GM21717 (cell line): Measurements from ENCODE around the gene ARPC5.
"Not testable (repeated sequence)": the region's sequence is repeated elsewhere in the genome, so short reads cannot be mapped to it uniquely, and the experiment has no call there.

Experiments
- ATAC-seq: cut with Tn5 transposase; IDR thresholded peaks from one replicate; pipeline ENCODE4 v1.9.1; 2021; ENCODE audit warnings: mild to moderate bottlenecking, moderate library complexity; ENCODE audit not compliant: unreplicated experiment

ARPC5 gene

DNA sequence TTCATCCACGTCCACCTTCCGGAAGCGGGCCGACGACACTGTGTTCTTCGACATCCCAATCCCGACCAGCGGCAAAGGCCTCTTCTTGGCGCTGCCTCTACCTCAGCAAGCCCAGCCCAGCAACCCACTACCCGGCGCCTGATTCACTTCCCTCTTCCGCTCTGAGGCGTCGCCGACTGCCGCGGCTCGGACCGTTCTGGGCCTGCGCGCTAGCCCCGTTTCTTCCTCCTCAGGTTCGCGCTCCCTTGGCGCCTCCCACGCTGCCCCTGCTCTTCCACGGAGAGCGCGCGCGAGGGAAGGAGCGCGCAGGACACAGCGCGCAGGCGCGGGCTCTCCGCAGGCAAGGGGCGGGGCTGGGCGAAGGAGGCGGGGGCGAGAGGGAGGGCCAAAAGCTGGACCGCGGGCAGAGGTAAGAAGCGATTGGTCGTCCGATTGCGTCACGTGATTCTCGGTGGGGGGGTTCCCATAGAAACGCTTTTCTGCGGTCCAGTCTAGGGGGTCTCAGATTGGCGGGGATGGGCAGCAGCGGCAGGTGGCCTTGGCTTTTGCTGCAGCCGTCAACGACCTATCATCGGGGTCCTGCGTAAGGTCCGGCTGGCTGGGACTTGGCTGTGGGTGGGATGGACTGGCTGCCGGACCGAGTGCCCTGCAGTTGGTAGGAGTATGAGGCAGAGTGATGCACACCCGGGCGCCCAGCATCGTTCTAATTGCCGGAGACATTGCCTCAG, at the start of gene ARPC5:
TSS of gene ARPC5 (minus strand) at position 178 of the 728 bp plus-strand sequence. CDS start at position 54, 124 bp downstream.
- ATAC-seq = peak; percentile 86

DNA sequence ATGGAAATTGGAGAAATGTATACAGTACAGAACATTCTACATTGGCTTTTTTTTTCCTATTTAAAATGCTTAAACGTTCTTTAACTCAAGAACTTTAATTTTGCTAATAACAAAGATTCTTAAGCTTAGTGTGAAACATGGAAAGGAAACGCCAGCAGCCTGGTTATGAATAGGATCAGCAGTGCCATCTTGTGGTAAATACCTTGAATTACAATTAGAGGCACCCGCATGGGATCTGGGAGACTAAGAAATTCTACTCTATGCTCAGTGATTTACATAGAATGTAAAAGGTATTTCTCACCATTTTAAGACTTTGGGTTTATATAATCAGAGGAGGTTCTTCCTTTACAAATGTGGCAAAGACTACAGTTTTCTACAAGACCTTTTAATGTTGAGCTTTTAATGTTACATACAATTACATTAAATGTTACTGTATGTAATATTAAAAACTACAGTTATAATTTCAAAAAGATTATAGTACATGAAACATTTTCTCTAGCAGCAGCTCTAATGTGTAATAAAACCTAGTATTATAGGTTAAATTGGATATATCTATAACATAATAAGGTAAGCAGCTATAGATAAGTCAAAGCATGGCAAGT, 49.6 kb upstream of the ARPC5 start:
- no peak for ATAC-seq

DNA sequence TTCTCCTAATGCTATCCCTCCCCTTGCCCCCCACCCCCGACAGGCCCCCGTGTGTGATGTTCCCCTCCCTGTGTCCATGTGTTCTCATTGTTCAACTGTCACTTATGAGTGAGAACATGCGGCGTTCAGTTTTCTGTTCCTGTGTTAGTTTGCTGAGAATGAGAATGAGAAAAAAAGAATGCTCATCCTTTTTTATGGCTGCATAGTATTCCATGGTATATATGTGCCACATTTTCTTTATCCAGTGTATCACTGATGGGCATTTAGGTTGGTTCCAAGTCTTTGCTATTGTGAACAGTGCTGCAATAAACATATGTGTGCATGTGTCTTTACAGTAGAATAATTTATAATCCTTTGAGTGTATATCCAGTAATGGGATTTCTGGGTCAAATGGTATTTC, 43.8 kb upstream of the ARPC5 start:
- ATAC-seq = not testable (repeated sequence)

DNA sequence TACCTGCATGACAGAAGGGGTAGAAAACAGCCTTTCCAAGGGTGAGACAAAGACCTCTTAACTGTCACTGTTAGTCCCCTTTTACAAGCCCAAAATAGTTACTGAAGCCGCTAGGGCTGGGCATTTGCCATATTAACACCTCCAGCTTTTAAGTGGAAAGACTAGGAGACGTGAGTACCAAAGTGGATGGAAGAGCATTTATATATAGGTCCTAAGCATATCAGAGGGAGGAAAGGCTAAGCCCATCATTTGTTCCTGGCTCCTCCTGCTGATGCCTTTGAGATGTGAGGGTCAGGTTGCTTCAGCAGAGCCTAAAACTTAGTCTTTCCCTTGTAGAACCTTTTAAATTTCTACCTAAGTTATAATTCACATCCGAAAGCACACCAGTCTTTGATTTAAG, 43.2 kb upstream of the ARPC5 start:
- ATAC-seq = no peak

- ATAC-seq = no peak
These were observed 41.1 kb upstream of the ARPC5 start for GRCh38 chr1:183676586-183677189.

DNA sequence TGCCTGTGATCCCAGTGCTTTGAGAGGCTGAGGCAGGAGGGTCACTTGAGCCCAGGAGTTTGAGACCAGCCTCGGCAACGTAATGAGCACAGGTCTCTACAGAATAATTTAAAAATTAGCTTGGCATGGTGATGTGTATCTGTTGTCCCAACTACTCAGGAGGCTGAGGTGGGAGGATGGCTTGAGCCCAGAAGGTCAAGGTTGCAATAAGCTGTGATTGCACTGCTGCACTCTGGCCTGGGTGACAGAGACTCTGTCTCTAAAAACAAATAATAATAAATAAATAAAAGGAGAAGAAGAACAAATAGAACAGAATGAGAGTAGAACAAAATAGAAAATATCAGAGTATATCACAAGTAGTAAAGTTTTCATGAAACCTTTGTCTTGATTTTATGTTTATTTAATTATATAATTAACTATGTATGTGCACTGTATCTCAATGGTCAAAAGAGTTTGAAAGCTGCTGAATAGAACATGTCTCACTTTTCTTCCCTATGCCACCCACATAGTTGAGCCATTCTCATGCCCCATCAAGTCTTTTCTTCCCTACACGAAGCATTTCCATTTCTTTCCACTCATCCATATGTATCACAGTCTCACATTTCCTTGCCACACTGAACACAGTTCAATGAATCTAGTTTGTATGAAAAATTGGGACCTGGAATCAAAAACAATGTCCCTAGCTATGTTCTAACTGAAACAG, 40.5 kb upstream of the ARPC5 start:
- ATAC-seq = no peak

DNA sequence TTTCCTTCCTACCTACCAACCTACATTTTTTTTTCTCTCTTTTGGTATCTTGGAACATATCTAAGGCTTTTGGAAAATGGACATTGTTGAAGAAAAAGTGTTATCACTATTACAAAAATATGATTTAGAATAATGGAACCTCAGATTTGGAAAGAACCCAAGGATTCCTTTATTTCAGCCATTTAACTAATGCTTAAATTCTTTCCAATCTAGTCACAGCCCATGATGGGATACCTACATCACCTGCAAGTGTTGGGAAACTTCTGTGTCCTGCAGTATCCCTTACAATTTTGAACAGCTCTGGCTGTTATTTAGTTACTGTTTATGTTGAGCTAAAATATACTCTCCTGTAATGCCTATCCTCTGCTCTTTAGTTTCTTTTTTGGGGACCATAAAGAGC, 39.8 kb upstream of the ARPC5 start:
- ATAC-seq = no peak

- no peak for ATAC-seq
These were observed 39.3 kb upstream of the ARPC5 start for GRCh38 chr1:183674886-183675285.

- no peak for ATAC-seq
These were observed 38.8 kb upstream of the ARPC5 start for GRCh38 chr1:183674339-183674738.

- no peak for ATAC-seq
These were observed 38.2 kb upstream of the ARPC5 start for GRCh38 chr1:183673605-183674323.

GRCh38 chr1:183670169-183670568, 34.6 kb upstream of the ARPC5 start:
- ATAC-seq = no peak

GRCh38 chr1:183656355-183656754, 20.8 kb upstream of the ARPC5 start:
- ATAC-seq = no peak

DNA sequence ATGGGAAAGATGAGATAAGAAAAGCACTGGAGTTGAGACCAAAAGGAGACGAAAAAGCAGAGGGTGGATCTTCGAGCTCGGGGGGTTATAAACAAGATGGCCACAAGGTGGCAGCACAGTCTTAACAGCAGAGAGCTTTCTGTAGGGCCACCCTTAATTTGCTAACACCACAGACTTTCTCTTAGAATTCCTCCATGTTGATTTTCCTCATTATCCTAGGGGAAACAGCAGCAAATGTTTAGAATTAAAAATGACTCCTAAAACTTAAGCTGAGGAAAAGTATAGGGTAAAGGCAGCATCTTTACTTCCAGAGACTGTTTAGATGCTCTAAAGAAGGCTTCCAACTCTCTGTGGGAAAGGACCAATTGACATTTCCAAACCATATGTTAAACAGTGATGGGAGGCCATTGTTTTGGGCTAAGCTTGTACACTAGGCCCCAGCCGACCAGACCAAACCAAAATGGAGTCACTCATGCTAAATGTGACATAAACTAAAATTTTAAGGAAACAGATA, 20.0 kb upstream of the ARPC5 start:
- no peak for ATAC-seq

DNA sequence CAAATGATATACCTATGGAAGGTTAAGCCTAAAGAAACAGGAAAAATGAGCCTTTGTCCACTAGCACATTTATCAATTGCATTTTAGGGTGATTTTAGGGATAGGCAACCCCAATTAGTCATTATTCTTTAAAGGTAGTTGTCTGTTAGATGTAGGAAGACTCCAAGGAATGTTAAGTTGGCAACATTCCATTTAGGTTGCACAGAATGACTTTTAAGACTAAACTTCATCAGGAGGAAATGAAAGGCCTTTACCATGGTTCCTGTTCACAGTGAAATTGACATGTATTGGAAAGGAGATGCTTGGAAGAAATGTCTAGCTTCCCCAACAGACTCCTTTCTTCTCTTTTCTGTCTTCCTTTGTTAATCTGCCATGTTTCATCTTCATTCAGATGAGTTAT, 19.1 kb upstream of the ARPC5 start:
- no peak for ATAC-seq

DNA sequence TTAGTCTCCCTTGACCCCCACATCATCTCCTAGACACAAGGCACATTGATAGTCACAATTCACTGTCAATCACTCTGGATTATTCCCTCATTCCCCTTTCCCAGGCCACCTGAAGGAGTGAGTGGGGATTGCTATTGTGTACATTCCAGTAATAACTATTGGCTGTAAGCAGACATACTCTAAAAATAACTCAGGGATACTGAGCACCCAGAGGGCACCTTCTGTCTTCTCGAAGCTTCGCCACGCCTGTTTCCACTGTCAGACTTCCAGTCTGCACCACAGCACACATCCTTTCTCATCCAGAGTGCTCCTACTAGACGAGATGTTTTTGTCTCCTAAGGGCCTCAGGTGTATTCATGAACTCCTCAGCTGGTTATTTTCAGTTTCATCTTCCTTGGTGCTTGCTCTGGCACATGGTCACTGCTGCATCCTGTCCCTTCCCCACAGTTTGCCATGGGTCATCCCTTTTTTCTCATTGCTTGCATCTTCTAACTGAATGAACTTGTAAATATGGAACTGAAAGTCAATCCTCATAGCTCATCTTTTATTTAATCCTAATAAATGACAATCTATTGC, 18.4 kb upstream of the ARPC5 start:
- peak; percentile 59 for ATAC-seq

DNA sequence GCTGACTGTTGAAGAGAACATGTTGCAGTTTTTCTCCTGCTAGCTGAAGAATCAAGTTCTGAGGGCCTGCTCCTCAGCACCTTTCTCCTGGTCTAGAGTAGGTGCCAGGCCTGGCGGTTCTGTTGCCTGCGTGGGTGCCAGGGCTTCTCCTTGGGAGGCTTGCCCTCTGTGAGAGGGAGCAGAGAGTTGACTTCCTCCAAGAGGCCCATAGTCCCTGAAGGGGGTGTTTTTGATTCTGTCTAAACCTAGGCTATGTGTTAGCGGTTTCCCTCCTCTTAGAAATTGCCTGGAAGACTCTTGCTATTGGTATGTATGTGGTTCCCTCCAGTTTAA, 17.8 kb upstream of the ARPC5 start:
- no peak for ATAC-seq

- ATAC-seq = peak; percentile 13
These were observed 17.2 kb upstream of the ARPC5 start, which contains the start of gene APOBEC4 for GRCh38 chr1:183652547-183653461. APOBEC4 (minus strand) TSS chr1:183653316; CDS start chr1:183648781, 4,535 bp downstream.

GRCh38 chr1:183652107-183652506, 16.5 kb upstream of the ARPC5 start:
- peak; percentile 50 for ATAC-seq

DNA sequence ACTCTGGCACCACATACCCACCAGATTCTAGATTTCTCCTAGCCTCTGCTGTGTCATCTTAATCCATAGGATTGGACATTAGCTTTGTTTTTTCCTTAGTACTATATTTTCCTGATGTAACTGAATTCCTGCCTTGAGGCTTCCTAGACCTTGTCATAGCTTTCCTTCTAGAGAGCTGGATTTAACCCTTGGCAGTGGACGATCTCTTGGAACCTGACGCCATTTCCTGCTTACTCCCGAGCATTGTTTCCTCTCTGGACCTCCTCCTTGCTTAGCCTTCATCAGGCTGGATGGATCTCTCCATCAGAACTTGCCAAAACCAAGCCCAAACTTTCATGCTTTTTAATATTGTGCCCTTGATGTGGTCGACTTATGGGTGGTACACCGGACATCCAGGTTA, 16.0 kb upstream of the ARPC5 start:
- ATAC-seq = no peak
